HepG2 (cell line): ENCODE data around the gene TP53TG5. TPM values are rescaled to one million over a fixed set of nuclear protein-coding genes. Genes with fewer than 3 reads are reported as not detected.

Experiments used
- JUND ChIP-seq: sonication (generic); formaldehyde crosslinking; IDR thresholded peaks from 2 replicates; pipeline ENCODE4 v1.8.0; 2022; ENCODE audit warnings: mild to moderate bottlenecking, missing genetic modification reagents
- KLF9 ChIP-seq: IDR thresholded peaks from 2 replicates; pipeline ENCODE4 v1.6.1; 2016; ENCODE audit warnings: low read depth
- MEIS1 ChIP-seq: sonication (generic); formaldehyde crosslinking; IDR thresholded peaks from 2 replicates; pipeline ENCODE4 v1.9.0; 2021; ENCODE audit warnings: mild to moderate bottlenecking, missing genetic modification reagents, moderate library complexity, borderline replicate concordance
- RXRB ChIP-seq: IDR thresholded peaks from 2 replicates; pipeline ENCODE4 v1.6.1; 2016; ENCODE audit warnings: borderline replicate concordance, missing genetic modification reagents, missing compliant biosample characterization
- SMC3 ChIP-seq: IDR thresholded peaks from 2 replicates; pipeline ENCODE4 v1.6.1; 2011; ENCODE audit warnings: low read length, improper control_type of control experiment
- SP4 ChIP-seq: sonication (generic); formaldehyde crosslinking; IDR thresholded peaks from 2 replicates; pipeline ENCODE4 v1.8.1; 2023; ENCODE audit warnings: mild to moderate bottlenecking, missing genetic modification reagents
- ZFP1 ChIP-seq: IDR thresholded peaks from 2 replicates; pipeline ENCODE4 v1.6.1; 2016
- ZMAT3 ChIP-seq: sonication (generic); formaldehyde crosslinking; conservative IDR thresholded peaks from 2 replicates; pipeline ENCODE4 v1.7.0; 2021; ENCODE audit warnings: missing genetic modification reagents
- polyA plus RNA-seq, 8 experiments: library from polyadenylated mRNA; depleted of rRNA in 3 of 8; stranded (reverse) in 7 of 8; unstranded in 1 of 8; fragments of >200 nt; fragmentation: Illumina TruSeq in 4 of 8; extraction: Trizol in 4 of 8; gene quantifications; 2 replicates each; pipeline versions ENCODE4 v1.2.1 to v1.2.3, GENCODE V29; 2011 to 2016; ENCODE audit warnings: low read depth in 4 of 8, missing spikeins in 1 of 8, mixed read lengths in 1 of 8; ENCODE audit not compliant: insufficient read depth in 1 of 8
- total RNA-seq, 5 experiments: library from RNA; depleted of rRNA; stranded (reverse); fragments of >200 nt; fragmentation: Illumina TruSeq; extraction: Trizol; gene quantifications; 2 replicates each; pipeline ENCODE4 v1.2.3, GENCODE V29; 2016; ENCODE audit warnings: low read depth in 1 of 5
- TF ChIP-seq, protein P1 (sequence below): sonication (generic); formaldehyde crosslinking; IDR thresholded peaks from 2 replicates; pipeline ENCODE4 v1.4.0; 2020; ENCODE audit warnings: missing genetic modification reagents
- TF ChIP-seq, protein P2 (sequence below): sonication (generic); formaldehyde crosslinking; IDR thresholded peaks from 2 replicates; pipeline ENCODE4 v1.4.0; 2020; ENCODE audit warnings: missing genetic modification reagents
- TF ChIP-seq, protein P3 (sequence below): sonication (generic); formaldehyde crosslinking; IDR thresholded peaks from 2 replicates; pipeline ENCODE4 v1.5.0; 2020; ENCODE audit warnings: mild to moderate bottlenecking, missing genetic modification reagents
- TF ChIP-seq, protein P4 (sequence below): sonication (generic); formaldehyde crosslinking; conservative IDR thresholded peaks from 2 replicates; pipeline ENCODE4 v1.4.0; 2020; ENCODE audit warnings: mild to moderate bottlenecking, missing genetic modification reagents, moderate library complexity

The TP53TG5 gene
- total and polyA plus RNA-seq, 2 of the 13 experiments (the other 11 are each of a cell fraction or from before 2014, with no cell fraction given): 0.11 TPM; not detected in 1

DNA sequence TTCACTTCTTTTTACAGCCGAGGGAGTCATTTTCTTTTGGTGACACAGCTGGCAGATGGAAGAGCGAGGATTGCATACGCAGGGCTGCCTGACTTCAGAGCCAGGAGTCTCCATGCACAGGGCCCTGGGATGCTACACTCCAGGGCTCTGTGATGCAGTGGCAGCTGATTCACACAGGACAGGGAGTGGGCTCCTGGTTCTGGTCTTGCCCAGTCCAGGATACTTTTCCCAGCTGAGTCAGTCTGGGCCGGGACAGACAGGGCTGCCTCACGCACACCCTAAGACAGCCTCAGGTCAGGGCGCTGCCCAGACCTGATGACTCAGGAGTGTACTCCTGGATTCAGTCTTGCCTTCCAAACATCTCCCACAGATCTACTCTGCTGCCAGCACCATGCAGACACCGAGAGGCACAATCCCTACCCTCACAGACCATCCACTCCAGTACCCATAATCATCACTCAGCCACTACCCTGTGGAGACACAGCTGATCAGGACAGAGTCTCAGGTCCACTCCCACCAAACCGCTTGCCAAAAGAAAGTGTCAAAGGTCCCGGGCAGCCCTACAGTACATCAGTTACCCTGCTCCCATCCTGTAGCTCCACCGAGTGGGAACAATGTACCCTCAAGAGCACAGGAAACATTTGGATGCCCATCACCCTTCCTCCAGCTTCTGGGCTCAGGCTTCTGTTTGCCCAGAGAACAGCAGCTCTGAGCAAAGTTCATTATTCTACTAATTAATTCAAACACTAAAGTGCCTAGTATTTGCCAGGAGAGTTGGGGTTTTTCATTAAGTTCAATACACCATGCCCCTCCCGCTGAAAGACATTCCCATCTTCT, 41.4 kb downstream of the TP53TG5 start (continued):
- TF ChIP-seq RXRB (CRISPR knock-in tag) (peak; percentile 54; the same call in 1 of the 2 replicates), ZMAT3 (CRISPR knock-in tag) (0 out of 2 replicates have a peak, but pooled peaks have one; percentile 24), ZFP1 (no peak), JUND (CRISPR knock-in tag) (no peak), SP4 (CRISPR knock-in tag) (peak; percentile 68), SMC3 (peak; percentile 21), KLF9 (CRISPR knock-in tag) (no peak), MEIS1 (CRISPR knock-in tag) (peak; percentile 53; the same call in 1 of the 2 replicates)
- TF ChIP-seq, protein P1, sequence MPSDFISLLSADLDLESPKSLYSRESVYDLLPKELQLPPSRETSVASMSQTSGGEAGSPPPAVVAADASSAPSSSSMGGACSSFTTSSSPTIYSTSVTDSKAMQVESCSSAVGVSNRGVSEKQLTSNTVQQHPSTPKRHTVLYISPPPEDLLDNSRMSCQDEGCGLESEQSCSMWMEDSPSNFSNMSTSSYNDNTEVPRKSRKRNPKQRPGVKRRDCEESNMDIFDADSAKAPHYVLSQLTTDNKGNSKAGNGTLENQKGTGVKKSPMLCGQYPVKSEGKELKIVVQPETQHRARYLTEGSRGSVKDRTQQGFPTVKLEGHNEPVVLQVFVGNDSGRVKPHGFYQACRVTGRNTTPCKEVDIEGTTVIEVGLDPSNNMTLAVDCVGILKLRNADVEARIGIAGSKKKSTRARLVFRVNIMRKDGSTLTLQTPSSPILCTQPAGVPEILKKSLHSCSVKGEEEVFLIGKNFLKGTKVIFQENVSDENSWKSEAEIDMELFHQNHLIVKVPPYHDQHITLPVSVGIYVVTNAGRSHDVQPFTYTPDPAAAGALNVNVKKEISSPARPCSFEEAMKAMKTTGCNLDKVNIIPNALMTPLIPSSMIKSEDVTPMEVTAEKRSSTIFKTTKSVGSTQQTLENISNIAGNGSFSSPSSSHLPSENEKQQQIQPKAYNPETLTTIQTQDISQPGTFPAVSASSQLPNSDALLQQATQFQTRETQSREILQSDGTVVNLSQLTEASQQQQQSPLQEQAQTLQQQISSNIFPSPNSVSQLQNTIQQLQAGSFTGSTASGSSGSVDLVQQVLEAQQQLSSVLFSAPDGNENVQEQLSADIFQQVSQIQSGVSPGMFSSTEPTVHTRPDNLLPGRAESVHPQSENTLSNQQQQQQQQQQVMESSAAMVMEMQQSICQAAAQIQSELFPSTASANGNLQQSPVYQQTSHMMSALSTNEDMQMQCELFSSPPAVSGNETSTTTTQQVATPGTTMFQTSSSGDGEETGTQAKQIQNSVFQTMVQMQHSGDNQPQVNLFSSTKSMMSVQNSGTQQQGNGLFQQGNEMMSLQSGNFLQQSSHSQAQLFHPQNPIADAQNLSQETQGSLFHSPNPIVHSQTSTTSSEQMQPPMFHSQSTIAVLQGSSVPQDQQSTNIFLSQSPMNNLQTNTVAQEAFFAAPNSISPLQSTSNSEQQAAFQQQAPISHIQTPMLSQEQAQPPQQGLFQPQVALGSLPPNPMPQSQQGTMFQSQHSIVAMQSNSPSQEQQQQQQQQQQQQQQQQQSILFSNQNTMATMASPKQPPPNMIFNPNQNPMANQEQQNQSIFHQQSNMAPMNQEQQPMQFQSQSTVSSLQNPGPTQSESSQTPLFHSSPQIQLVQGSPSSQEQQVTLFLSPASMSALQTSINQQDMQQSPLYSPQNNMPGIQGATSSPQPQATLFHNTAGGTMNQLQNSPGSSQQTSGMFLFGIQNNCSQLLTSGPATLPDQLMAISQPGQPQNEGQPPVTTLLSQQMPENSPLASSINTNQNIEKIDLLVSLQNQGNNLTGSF: 0 out of 2 replicates have a peak, but pooled peaks have one; percentile 43
- TF ChIP-seq, protein P2, sequence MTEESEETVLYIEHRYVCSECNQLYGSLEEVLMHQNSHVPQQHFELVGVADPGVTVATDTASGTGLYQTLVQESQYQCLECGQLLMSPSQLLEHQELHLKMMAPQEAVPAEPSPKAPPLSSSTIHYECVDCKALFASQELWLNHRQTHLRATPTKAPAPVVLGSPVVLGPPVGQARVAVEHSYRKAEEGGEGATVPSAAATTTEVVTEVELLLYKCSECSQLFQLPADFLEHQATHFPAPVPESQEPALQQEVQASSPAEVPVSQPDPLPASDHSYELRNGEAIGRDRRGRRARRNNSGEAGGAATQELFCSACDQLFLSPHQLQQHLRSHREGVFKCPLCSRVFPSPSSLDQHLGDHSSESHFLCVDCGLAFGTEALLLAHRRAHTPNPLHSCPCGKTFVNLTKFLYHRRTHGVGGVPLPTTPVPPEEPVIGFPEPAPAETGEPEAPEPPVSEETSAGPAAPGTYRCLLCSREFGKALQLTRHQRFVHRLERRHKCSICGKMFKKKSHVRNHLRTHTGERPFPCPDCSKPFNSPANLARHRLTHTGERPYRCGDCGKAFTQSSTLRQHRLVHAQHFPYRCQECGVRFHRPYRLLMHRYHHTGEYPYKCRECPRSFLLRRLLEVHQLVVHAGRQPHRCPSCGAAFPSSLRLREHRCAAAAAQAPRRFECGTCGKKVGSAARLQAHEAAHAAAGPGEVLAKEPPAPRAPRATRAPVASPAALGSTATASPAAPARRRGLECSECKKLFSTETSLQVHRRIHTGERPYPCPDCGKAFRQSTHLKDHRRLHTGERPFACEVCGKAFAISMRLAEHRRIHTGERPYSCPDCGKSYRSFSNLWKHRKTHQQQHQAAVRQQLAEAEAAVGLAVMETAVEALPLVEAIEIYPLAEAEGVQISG: peak; percentile 72
- TF ChIP-seq, protein P3, sequence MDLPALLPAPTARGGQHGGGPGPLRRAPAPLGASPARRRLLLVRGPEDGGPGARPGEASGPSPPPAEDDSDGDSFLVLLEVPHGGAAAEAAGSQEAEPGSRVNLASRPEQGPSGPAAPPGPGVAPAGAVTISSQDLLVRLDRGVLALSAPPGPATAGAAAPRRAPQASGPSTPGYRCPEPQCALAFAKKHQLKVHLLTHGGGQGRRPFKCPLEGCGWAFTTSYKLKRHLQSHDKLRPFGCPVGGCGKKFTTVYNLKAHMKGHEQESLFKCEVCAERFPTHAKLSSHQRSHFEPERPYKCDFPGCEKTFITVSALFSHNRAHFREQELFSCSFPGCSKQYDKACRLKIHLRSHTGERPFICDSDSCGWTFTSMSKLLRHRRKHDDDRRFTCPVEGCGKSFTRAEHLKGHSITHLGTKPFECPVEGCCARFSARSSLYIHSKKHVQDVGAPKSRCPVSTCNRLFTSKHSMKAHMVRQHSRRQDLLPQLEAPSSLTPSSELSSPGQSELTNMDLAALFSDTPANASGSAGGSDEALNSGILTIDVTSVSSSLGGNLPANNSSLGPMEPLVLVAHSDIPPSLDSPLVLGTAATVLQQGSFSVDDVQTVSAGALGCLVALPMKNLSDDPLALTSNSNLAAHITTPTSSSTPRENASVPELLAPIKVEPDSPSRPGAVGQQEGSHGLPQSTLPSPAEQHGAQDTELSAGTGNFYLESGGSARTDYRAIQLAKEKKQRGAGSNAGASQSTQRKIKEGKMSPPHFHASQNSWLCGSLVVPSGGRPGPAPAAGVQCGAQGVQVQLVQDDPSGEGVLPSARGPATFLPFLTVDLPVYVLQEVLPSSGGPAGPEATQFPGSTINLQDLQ (CRISPR knock-in tag): no peak
- TF ChIP-seq, protein P4, sequence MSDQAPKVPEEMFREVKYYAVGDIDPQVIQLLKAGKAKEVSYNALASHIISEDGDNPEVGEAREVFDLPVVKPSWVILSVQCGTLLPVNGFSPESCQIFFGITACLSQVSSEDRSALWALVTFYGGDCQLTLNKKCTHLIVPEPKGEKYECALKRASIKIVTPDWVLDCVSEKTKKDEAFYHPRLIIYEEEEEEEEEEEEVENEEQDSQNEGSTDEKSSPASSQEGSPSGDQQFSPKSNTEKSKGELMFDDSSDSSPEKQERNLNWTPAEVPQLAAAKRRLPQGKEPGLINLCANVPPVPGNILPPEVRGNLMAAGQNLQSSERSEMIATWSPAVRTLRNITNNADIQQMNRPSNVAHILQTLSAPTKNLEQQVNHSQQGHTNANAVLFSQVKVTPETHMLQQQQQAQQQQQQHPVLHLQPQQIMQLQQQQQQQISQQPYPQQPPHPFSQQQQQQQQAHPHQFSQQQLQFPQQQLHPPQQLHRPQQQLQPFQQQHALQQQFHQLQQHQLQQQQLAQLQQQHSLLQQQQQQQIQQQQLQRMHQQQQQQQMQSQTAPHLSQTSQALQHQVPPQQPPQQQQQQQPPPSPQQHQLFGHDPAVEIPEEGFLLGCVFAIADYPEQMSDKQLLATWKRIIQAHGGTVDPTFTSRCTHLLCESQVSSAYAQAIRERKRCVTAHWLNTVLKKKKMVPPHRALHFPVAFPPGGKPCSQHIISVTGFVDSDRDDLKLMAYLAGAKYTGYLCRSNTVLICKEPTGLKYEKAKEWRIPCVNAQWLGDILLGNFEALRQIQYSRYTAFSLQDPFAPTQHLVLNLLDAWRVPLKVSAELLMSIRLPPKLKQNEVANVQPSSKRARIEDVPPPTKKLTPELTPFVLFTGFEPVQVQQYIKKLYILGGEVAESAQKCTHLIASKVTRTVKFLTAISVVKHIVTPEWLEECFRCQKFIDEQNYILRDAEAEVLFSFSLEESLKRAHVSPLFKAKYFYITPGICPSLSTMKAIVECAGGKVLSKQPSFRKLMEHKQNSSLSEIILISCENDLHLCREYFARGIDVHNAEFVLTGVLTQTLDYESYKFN: peak; percentile 82
